SW 1271 (cell line): ENCODE data around the gene PIK3R1.
A peak's percentile ranks its signal among the peaks of the same experiment; 100 is the strongest.

Source experiments
- DNase-seq, 2 experiments: peaks; one replicate each; lab custom pipeline; 2025; lab: John Stamatoyannopoulos, UW

PIK3R1 gene

DNA sequence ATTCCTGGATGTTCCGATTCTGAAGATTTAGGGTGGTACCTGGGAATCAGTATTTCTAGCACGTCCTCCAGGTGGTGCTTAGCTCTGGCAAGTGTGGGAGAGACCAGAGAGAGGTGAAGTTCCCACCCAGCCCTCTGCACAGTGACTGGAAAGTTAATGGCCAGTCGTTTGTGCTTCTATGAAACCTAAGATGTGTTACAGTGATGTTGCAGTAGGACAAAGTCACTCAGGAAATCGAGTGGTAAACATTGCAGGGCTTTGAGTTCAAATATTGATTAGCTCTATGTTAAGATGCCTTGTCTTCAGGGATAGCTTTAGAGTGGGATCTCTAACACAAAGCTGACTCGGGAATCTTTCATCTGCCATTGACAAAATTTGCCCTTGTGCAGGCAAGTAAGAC lies 55.6 kb downstream of the PIK3R1 start:
- no peak for DNase-seq

DNA sequence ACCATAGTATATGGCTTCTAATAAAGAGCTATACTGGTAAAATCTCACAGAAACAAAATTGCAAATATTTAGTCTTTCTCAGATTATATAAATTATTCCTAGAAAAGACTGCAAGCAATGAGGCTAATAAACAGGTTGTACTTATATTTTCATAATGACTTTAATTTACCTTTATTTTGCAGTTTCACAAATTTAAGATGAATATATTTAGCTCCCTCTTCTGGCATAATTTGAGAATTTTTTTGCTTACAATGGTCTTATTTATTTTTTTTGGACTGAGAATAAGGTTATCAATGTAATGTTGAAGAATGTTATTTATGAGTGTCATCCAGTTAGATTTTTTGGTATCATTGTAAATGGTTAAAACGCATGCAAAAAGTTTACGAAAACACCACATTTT lies 56.7 kb downstream of the PIK3R1 start:
- peak in 1 of 2 experiments; percentile 52 for DNase-seq

GRCh38 chr5:68273717-68274409 lies 58.3 kb downstream of the PIK3R1 start:
- no peak for DNase-seq

- DNase-seq = no peak
Observed at GRCh38 chr5:68274847-68275651, 59.5 kb downstream of the PIK3R1 start.

GRCh38 chr5:68276740-68277139 lies 61.2 kb downstream of the PIK3R1 start:
- no peak for DNase-seq

- no peak for DNase-seq
Observed at GRCh38 chr5:68277431-68277830, 61.9 kb downstream of the PIK3R1 start.

GRCh38 chr5:68279984-68280383 lies 64.4 kb downstream of the PIK3R1 start:
- DNase-seq = no peak

- no peak for DNase-seq
Observed at GRCh38 chr5:68282001-68282400, 66.4 kb downstream of the PIK3R1 start.

GRCh38 chr5:68283766-68284165 lies 68.2 kb downstream of the PIK3R1 start:
- DNase-seq = no peak

DNA sequence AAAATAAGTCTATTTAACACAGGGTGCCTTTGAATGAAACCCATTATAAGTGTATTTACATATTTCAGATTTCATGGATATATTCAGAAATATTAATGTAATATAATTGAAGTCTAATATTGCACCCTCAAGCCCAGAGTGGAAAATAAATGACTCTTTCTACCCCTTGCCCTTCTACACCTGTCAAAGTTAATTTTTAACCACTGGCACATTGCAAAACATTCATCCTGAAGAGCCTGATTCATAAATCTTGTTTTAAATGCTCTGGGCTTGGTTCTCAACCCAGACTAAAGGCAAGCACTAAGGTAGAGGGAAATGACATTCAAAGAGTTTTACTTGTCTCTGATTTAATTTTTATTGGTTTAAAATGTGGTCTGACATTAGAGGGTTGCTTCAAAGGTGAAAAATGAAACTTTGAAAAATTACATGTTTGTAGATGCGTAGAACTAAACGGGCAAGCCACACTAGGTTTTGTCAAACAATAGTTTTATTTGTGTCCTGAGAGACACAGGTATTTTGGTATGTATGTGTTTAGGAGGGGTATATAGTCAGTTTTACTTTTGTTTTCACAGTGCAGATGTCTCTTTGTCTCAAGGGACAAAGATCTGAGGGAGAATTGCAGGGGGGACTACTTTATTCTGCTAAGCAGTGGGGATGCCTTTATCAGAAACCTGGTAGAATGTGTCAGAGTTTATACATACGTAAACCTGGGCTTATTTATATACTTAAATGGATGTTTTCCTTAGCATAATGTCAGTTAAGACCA lies 69.7 kb downstream of the PIK3R1 start:
- DNase-seq = no peak

DNA sequence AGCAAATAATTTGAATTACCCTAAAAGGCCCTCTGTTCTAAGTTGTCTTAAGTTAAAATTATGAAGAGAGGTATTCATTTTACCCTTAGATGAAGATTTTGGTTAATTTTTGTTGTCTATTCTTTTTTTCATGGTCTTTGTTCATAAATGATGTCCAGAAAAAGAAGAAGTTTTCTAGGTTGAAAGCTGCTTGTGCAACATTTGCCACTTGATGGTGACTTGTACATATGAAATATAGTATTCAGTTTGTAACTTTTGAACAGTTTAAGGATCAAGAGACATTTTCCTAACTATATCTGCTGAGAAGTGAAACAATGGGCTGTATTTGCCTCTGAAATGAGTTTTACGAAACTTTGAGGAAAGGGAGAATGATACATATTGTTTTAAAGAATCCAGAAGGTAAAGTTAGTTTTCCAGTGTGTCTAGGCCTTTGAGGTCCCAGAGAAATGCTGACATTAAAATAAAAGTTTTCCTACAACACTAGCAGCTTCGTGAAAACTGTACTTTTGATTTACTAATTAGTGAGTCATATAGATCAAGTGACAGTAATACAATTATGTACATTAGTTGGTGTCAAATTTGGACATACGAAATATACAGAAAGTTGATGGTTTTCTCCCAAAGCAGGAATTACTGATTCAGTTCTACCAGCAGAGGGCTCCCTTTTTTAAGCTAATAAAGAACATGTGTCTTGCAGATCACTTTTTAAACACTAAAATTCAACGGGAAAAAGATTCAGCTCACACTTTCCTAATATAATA lies 70.5 kb downstream of the PIK3R1 start:
- DNase-seq = peak in 1 of 2 experiments; percentile 73

DNA sequence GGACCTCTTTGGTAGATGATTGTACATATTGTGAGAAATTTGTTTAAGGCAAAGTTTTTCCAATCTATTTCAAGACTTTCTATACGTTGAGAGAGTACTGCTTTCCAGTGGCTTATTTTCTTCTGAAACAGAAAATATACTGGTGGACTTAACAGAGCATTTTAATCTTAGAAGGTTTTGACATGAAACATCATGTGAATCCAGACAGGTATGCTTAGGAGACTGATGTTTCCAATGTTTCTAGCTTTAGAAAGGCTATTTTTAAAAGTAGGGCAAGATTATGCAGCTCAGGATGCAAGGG lies 71.0 kb downstream of the PIK3R1 start:
- no peak for DNase-seq

DNA sequence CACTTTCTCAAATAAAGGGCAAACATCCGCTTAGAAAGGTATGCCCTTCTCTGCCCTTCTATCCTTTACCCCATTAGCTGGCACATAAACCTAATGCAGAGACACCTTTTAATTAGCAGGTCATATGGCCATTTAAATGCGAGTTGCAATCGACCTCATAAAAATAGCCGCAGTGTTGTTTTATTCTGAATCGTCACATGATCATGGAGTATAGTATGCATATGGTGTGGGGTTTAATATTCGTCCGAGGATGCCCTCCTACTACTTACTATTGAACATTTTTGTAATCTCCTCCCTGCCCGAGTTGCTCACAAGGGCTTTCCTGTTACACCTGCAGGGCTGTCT lies 72.0 kb downstream of the PIK3R1 start:
- DNase-seq = no peak

DNA sequence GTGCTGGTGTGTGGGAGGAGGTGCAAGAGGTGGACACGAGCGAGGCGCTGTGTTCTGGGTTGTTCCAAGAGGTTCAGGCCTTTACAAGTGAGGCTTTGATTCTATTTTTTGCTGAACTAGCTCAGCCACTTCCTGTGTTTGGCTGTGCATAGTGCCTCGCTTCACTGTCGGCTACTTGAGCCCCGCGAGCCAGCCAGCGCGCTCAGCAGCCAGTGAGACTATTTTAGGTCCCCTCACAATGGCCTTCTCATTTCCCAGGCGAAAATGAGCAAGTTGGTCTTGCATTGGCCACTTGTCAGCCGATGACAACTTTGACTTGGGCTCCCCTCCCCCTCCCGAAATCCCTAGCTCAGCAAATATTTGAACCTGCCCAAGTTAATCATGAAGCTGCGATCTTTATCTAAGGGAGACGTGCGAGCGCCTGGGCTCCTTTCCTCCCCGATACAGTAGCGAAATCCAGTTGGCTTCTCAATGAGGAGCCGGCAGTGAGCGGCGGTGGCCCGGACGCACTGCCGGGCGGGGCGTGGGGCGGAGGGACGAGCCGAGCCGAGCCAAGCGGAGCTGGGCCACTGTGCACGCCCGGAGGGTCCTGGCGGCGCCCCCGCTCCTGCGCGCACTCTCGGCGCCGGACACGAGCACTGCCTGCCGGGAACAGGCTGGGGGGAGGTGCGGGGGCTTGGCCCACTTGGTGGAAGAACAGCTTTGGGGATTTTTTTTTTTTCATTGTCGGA lies 72.6 kb downstream of the PIK3R1 start:
- DNase-seq = peak in 1 of 2 experiments; percentile 22

DNA sequence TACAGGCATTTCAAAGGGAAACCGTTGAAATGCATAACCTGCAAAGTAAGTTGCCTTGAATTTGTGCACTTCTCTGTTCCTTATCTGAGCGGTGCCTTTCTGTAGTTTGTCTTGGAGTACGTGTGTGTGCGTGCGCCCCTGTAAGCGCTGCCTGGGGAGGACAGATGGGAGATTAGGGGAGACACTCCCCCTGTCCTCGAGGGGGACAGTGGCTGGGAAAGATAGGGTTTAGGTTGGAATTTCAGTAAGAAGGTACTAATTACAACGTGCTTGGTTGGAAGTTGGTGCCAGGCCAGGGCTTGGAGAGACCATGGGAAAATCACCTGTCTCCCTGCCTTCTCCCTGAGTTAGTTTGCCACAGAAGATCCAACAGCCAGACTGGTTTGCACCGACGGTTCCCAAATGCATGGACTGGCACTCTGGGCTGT lies 73.2 kb downstream of the PIK3R1 start:
- no peak for DNase-seq

DNA sequence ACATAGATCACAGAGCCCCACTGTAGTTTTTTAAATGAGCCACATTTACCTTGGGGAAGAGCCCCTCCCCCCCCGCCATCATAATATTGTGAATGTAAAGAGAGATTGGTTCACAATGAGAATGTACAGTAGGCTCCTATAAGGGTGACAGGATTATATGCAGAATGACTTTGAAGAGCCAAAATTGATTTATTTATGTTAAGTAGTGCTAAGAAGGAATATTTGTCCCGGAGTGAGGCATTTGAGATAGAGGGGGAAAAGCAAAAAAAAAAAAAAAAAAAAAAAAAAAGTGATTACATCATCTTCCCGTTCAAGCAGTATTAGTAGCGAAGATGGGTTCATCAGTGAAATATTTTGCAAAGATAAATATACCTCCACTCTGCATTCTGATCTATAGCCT lies 73.9 kb downstream of the PIK3R1 start:
- no peak for DNase-seq

GRCh38 chr5:68290260-68290674 lies 74.7 kb downstream of the PIK3R1 start:
- DNase-seq = no peak

DNA sequence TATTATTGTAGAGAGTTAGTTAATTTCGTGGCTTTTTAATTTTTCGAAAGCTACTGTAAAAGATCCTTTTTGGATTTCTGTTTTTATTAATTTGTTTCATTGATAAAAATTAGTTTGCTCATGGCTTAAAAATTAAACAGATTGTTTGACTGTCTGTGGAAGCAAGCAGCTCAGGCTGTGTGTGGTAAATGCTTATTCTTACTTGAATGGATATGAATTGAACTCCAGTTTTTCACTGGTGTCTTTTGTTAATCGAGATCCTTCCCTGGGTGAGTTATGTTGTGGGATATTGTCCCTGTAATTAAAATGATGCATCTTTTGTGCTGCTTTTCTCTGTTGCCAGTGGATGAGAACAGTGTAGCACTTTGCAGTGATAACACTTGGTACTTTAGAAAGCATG lies 75.3 kb downstream of the PIK3R1 start:
- no peak for DNase-seq

GRCh38 chr5:68292316-68292715 lies 76.8 kb downstream of the PIK3R1 start:
- DNase-seq = no peak

GRCh38 chr5:68295772-68296171 lies 80.2 kb downstream of the PIK3R1 start:
- DNase-seq = no peak

GRCh38 chr5:68296895-68297294 lies 81.3 kb downstream of the PIK3R1 start:
- DNase-seq = no peak

- no peak for DNase-seq
Observed at GRCh38 chr5:68297656-68298055, 82.1 kb downstream of the PIK3R1 start.
